OCI-LY7 (cell line): ENCODE data around the gene PIGZ. TPM values are rescaled to one million over a fixed set of nuclear protein-coding genes. Genes with fewer than 3 reads are reported as not detected.

Source experiments
- BruUV-seq: library from RNA; stranded (reverse); fragments of 400-500 nt; replicated peaks from 2 replicates; lab custom pipeline; 2021; lab: Mats Ljungman, UMichigan
- CTCF ChIA-PET: fragments of 300-600 bp; sonication (Branson Sonifier 250); formaldehyde crosslinking; loops from one replicate; lab custom pipeline; 2022; ENCODE audit warnings: antibody characterized with exemption; ENCODE audit not compliant: unreplicated experiment; lab: Charles Lee
- POLR2A ChIA-PET: fragments of 300-600 bp; sonication (Branson Sonifier 250); formaldehyde crosslinking; loops from one replicate; lab custom pipeline; 2022; ENCODE audit warnings: antibody characterized with exemption; lab: Charles Lee
- DNase-seq: peaks from one replicate; pipeline ENCODE4 v3.0.0-alpha.2; 2015; ENCODE audit warnings: low spot score
- H2AFZ ChIP-seq: fragments of 200-600 bp; sonication (generic), shearing (Covaris generic); 2 replicates; pipeline ENCODE4 v1.6.1; 2014; ENCODE audit warnings: mild to moderate bottlenecking, antibody characterized with exemption, low read length, moderate library complexity
- H3K27ac ChIP-seq: fragments of 200-600 bp; sonication (generic); 2 replicates; pipeline ENCODE4 v1.5.1; 2014; ENCODE audit warnings: mixed run types, low read depth, mild to moderate bottlenecking, moderate library complexity, low read length, inconsistent platforms; ENCODE audit not compliant: poor library complexity, severe bottlenecking
- H3K36me3 ChIP-seq: fragments of 200-600 bp; sonication (generic); 2 replicates; pipeline ENCODE4 v1.6.1; 2014; ENCODE audit warnings: mild to moderate bottlenecking, antibody characterized with exemption, low read length, moderate library complexity, mixed read lengths; ENCODE audit not compliant: insufficient read depth
- H3K4me1 ChIP-seq: fragments of 200-600 bp; sonication (generic); 2 replicates; pipeline ENCODE4 v1.5.1; 2014; ENCODE audit warnings: mild to moderate bottlenecking, low read length; ENCODE audit not compliant: insufficient read depth, poor library complexity, severe bottlenecking
- H3K4me2 ChIP-seq: fragments of 200-600 bp; sonication (generic); 2 replicates; pipeline ENCODE4 v1.6.1; 2014; ENCODE audit warnings: mild to moderate bottlenecking, low read length
- H3K4me3 ChIP-seq: fragments of 200-600 bp; sonication (generic); 2 replicates; pipeline ENCODE4 v1.5.1; 2014; ENCODE audit warnings: mild to moderate bottlenecking, low read depth, low read length; ENCODE audit not compliant: poor library complexity, severe bottlenecking
- H3K79me2 ChIP-seq: fragments of 200-600 bp; sonication (generic); 2 replicates; pipeline ENCODE4 v1.6.1; 2016; ENCODE audit warnings: low read depth, mild to moderate bottlenecking, low read length, moderate library complexity, mixed read lengths; ENCODE audit not compliant: insufficient read depth
- H3K9me2 ChIP-seq: fragments of 200-600 bp; sonication (generic); 2 replicates; pipeline ENCODE4 v1.6.1; 2016; ENCODE audit warnings: mild to moderate bottlenecking, low read length, mixed read lengths; ENCODE audit not compliant: insufficient read depth
- H3K9me3 ChIP-seq: fragments of 200-600 bp; sonication (generic); 2 replicates; pipeline ENCODE4 v1.6.1; 2014; ENCODE audit warnings: mild to moderate bottlenecking, mixed run types, low read length, mixed read lengths
- H4K20me1 ChIP-seq: fragments of 200-600 bp; sonication (generic); 2 replicates; pipeline ENCODE4 v1.6.1; 2014; ENCODE audit warnings: mild to moderate bottlenecking, antibody characterized with exemption, low read length, moderate library complexity, mixed read lengths; ENCODE audit not compliant: insufficient read depth
- CTCF ChIP-seq: fragments of 200-600 bp; sonication (generic); conservative IDR thresholded peaks from 2 replicates; pipeline ENCODE4 v1.5.1; 2014; ENCODE audit warnings: mild to moderate bottlenecking, antibody characterized with exemption, low read length, moderate library complexity, mixed read lengths
- EZH2phosphoT487 ChIP-seq: fragments of 200-600 bp; sonication (generic); IDR thresholded peaks from 2 replicates; pipeline ENCODE4 v1.6.1; 2018; ENCODE audit warnings: low read depth, borderline replicate concordance, mild to moderate bottlenecking, mixed run types, antibody characterized with exemption, low read length, moderate library complexity, mixed read lengths
- intact Hi-C: fragments of 100-400 bp; cut with micrococcal nuclease; formaldehyde crosslinking; loops from one replicate; pipeline ENCODE4 v1.10.0; 2022; ENCODE audit not compliant: unreplicated experiment
- total RNA-seq, 2 experiments: library from RNA; depleted of rRNA in 1 of 2; stranded (reverse); fragments of >200 nt in 1 of 2; shearing (Covaris generic) in 1 of 2; gene quantifications; 2 replicates each; pipeline ENCODE4 v1.2.3, GENCODE V29; 2014 to 2022

Gene PIGZ
- total RNA-seq, 2 experiments from 2014 or later = not detected

GRCh38 chr3:196994056-196994455 is 25.4 kb upstream of the PIGZ start:
- no peak overlapping the region for H2AFZ ChIP-seq
- H3K9me2 ChIP-seq = no peaks in the 10 kb centered on the region
- H3K4me1 ChIP-seq = no peaks in the 10 kb centered on the region
- no peak for TF ChIP-seq CTCF
- no peak for TF ChIP-seq EZH2phosphoT487
- H3K9me3 ChIP-seq = no peaks in the 10 kb centered on the region
- no peaks in the 10 kb centered on the region for H4K20me1 ChIP-seq
- ChIA-PET CTCF (no interaction called here), POLR2A (no interaction called here)
- H3K4me3 ChIP-seq = no peak overlapping the region
- H3K36me3 ChIP-seq = no peaks in the 10 kb centered on the region
- no peak for DNase-seq
- H3K4me2 ChIP-seq = no peak overlapping the region
- no TSS peak for BruUV-seq
- H3K27ac ChIP-seq = no peak overlapping the region
- intact Hi-C loops = no loop called here
- H3K79me2 ChIP-seq = no peaks in the 10 kb centered on the region

GRCh38 chr3:196992461-196993065 is 23.9 kb upstream of the PIGZ start:
- DNase-seq = no peak
- intact Hi-C loops = no loop called here
- no peaks in the 10 kb centered on the region for H3K36me3 ChIP-seq
- ChIA-PET POLR2A (no interaction called here), CTCF (no interaction called here)
- H4K20me1 ChIP-seq = no peaks in the 10 kb centered on the region
- H3K4me1 ChIP-seq = no peaks in the 10 kb centered on the region
- no peak for TF ChIP-seq EZH2phosphoT487
- no peak for TF ChIP-seq CTCF
- BruUV-seq = no TSS peak
- H3K9me3 ChIP-seq = no peaks in the 10 kb centered on the region
- no peaks in the 10 kb centered on the region for H3K9me2 ChIP-seq
- H3K27ac ChIP-seq = no peak overlapping the region
- H3K4me3 ChIP-seq = no peak overlapping the region
- H3K4me2 ChIP-seq = no peak overlapping the region
- no peaks in the 10 kb centered on the region for H3K79me2 ChIP-seq
- H2AFZ ChIP-seq = no peak overlapping the region

GRCh38 chr3:196991581-196992460 is 23.2 kb upstream of the PIGZ start:
- no TSS peak for BruUV-seq
- Histone ChIP-seq H4K20me1 (no peaks in the 10 kb centered on the region), H3K79me2 (no peaks in the 10 kb centered on the region), H2AFZ (no peak overlapping the region), H3K9me2 (no peaks in the 10 kb centered on the region), H3K4me1 (no peaks in the 10 kb centered on the region), H3K4me2 (no peak overlapping the region), H3K4me3 (no peak overlapping the region), H3K36me3 (no peaks in the 10 kb centered on the region), H3K9me3 (no peaks in the 10 kb centered on the region), H3K27ac (no peak overlapping the region)
- intact Hi-C loops = no loop called here
- ChIA-PET CTCF (no interaction called here), POLR2A (no interaction called here)
- TF ChIP-seq EZH2phosphoT487 = no peak
- no peak for DNase-seq
